ENCODE data around the gene TMEM273. TPM values are rescaled to one million over a fixed set of nuclear protein-coding genes. Genes with fewer than 3 reads are reported as not detected.
A peak's percentile ranks its signal among the peaks of the same experiment; 100 is the strongest.

TMEM273 gene
- total RNA-seq, 1 donor from 2014 or later = 0.42 TPM

DNA sequence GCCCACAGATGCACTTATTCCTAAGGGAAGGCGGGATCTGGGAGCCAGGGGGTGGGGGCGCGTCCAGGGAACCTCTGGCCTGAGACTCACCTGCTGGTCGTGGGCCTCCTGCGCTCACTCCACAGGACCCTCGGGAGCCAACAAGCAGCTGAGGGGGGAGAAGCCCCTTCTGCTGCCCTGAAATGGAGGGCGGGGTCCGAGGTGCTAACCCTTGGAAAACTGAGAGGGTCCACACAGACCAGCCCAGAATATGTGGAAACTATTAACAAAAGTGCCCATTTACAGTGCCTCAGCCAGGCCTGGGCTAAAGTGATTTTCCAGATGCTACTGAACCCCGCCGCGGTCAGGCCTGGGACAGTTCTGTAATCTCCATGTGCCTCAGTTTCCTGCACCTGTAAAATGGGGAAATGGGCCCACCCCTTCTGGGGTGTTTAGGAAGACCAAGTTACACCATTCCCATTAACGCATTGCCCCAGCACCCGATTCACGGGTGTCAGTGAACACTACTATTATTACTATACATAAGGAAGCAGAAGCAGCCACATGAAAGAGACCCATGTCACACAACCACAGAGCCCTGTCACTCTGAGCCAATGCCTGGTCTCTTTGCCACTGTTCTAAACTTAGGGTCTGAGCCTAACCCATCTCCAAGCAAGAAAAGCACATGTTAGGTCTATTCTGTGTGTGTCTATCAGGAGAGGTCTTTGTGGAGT lies 72.2 kb downstream of the TMEM273 start:
- Histone ChIP-seq H3K27me3 (ENCODE audit: control insufficient read depth, insufficient read depth, low read length) (peaks cover 14% of the 10 kb centered on the region), H3K4me3 (ENCODE audit: low read depth, low read length) (no peak overlapping the region), H3K36me3 (ENCODE audit: control insufficient read depth, insufficient read depth, low read length) (no peaks in the 10 kb centered on the region)
- TF ChIP-seq, protein P1, sequence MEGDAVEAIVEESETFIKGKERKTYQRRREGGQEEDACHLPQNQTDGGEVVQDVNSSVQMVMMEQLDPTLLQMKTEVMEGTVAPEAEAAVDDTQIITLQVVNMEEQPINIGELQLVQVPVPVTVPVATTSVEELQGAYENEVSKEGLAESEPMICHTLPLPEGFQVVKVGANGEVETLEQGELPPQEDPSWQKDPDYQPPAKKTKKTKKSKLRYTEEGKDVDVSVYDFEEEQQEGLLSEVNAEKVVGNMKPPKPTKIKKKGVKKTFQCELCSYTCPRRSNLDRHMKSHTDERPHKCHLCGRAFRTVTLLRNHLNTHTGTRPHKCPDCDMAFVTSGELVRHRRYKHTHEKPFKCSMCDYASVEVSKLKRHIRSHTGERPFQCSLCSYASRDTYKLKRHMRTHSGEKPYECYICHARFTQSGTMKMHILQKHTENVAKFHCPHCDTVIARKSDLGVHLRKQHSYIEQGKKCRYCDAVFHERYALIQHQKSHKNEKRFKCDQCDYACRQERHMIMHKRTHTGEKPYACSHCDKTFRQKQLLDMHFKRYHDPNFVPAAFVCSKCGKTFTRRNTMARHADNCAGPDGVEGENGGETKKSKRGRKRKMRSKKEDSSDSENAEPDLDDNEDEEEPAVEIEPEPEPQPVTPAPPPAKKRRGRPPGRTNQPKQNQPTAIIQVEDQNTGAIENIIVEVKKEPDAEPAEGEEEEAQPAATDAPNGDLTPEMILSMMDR (IDR thresholded peaks at IDR 0.05; ENCODE audit: insufficient read depth, low read length, poor library complexity, severe bottlenecking) = no peak
- no peak for DNase-seq (ENCODE audit: low read depth)

DNA sequence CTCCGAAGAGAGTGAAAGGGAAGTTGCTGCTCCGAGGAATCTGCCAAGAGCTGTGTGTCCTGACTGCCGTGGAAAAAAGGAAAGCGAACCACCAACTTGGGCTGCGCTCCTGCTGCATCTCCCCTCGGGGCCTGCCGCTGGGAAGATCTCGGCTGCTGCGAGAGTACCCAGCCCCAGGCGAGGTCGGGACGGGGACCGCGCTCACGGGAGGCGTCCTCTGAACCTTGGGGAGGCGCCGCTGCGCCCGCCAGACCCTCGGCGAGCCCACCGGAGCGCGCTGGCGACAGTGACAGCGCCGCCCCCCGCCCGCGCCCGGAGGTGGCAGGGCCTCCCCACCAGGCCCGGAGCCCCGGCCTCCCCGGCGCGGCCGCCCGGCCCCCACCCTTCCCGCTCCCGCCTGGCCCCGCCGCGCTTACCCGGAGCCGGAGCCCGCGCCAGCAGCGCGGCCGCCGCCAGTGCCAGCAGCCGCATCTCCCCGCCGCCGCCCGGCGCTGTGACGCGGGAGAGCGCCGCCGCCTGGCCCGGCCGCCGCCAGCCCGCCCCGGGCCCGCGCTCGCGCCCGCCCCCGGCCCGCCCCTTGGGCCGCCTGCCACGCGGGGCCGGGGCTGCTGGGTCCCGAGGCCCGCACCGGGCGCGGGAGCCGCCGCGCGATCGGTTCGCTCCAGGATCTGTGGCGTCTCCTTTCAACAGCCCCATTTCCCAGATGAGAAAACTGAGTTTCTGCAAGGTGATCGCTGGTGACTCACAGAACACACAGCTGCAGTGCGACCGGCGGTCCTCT lies 73.0 kb downstream of the TMEM273 start, which contains the start of gene VSTM4:
Gene VSTM4 (minus strand): TSS at position 508 of the 781 bp plus-strand sequence. CDS start 37 bp downstream, at position 471.
- TF ChIP-seq, protein P1 (IDR thresholded peaks at IDR 0.05; ENCODE audit: insufficient read depth, low read length, poor library complexity, severe bottlenecking) = no peak
- no peak for DNase-seq (ENCODE audit: low read depth)
- Histone ChIP-seq H3K36me3 (ENCODE audit: control insufficient read depth, insufficient read depth, low read length) (no peaks in the 10 kb centered on the region), H3K4me3 (ENCODE audit: low read depth, low read length) (peak within 1 kb of the TSS; percentile 43), H3K27me3 (ENCODE audit: control insufficient read depth, insufficient read depth, low read length) (peaks cover 12% of the 10 kb centered on the region)

GRCh38 chr10:49114718-49115014 lies 73.5 kb downstream of the TMEM273 start:
- H3K36me3 ChIP-seq (ENCODE audit: control insufficient read depth, insufficient read depth, low read length) = no peaks in the 10 kb centered on the region
- no peak for DNase-seq (ENCODE audit: low read depth)
- H3K27me3 ChIP-seq (ENCODE audit: control insufficient read depth, insufficient read depth, low read length) = peaks cover 14% of the 10 kb centered on the region
- H3K4me3 ChIP-seq (ENCODE audit: low read depth, low read length) = peak overlapping the region; percentile 43
- TF ChIP-seq, protein P1 (IDR thresholded peaks at IDR 0.05; ENCODE audit: insufficient read depth, low read length, poor library complexity, severe bottlenecking) = no peak

DNA sequence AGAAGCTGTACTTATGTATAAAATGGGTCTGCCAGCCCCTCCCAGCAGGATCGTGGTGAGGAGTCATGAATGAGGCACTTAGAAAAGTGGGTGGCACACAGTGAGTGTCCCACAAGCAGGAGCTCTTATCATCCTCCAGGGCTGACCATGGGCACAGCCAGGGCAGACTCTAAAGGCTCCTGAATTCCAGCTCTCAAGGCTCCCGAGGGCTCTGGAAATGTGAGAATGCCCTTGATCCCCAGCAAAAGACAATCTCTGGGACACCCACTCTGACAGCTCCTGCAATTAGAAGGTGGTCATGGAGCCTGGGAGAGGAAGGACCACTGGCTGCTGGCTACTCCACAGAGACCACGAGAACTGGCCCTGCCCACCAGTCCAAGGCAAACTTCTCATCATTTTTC lies 74.5 kb downstream of the TMEM273 start:
- Histone ChIP-seq H3K36me3 (ENCODE audit: control insufficient read depth, insufficient read depth, low read length) (no peaks in the 10 kb centered on the region), H3K27me3 (ENCODE audit: control insufficient read depth, insufficient read depth, low read length) (peaks cover 14% of the 10 kb centered on the region), H3K4me3 (ENCODE audit: low read depth, low read length) (no peak overlapping the region)
- TF ChIP-seq, protein P1 (IDR thresholded peaks at IDR 0.05; ENCODE audit: insufficient read depth, low read length, poor library complexity, severe bottlenecking) = no peak
- DNase-seq (ENCODE audit: low read depth) = no peak

DNA sequence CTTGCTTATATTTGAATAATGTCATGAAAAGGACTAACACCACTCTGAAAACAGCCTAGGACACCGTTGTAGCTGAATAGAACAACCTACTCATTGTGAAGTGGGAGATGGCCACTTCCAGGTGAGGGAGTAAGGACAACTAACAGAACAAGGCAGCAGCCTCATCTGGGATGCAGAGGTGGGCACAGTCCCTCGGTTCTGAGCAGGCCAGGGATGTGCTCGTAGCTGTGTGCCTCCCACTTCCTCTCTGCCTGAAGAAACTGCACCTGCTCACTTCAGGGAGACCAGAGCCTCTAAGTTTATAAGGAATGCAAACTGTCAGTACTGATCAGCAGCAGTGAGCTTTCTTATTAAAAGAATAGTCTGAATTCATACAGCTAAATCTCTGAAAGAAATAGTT lies 75.3 kb downstream of the TMEM273 start:
- TF ChIP-seq, protein P1 (IDR thresholded peaks at IDR 0.05; ENCODE audit: insufficient read depth, low read length, poor library complexity, severe bottlenecking) = no peak
- Histone ChIP-seq H3K27me3 (ENCODE audit: control insufficient read depth, insufficient read depth, low read length) (peaks cover 14% of the 10 kb centered on the region), H3K36me3 (ENCODE audit: control insufficient read depth, insufficient read depth, low read length) (no peaks in the 10 kb centered on the region)

More for the DNA sequence above, 75.3 kb downstream of the TMEM273 start:
- no peak overlapping the region for H3K4me3 ChIP-seq (ENCODE audit: low read depth, low read length)
- no peak for DNase-seq (ENCODE audit: low read depth)

All from kidney epithelial cell (primary cell).